HG02970 (cell line): ENCODE data around the gene TDRKH.

Source experiments
- ATAC-seq: cut with Tn5 transposase; IDR thresholded peaks from one replicate; pipeline ENCODE4 v1.9.1; 2021; ENCODE audit warnings: mild to moderate bottlenecking, moderate library complexity, moderate number of reproducible peaks; ENCODE audit not compliant: unreplicated experiment, low FRiP score

TDRKH gene

DNA sequence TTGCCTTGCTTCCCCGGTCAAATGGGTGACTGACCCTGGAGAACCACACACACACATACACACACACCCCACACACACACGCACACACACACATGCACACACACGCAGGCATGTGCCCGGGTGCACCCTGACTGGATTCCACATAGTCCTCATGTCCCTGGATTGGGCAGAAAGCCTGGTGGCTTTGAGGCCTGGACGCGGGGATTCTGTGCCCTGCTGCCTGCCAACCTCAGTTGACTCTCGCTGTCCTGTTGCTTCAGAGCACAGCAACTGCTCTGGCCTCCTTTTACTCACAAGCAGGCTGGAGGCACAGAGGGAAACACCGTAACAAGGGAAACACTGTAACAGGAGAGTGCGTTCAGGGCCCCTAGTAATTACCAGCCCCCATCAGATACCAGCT lies 34.9 kb upstream of the TDRKH start:
- no peak for ATAC-seq

DNA sequence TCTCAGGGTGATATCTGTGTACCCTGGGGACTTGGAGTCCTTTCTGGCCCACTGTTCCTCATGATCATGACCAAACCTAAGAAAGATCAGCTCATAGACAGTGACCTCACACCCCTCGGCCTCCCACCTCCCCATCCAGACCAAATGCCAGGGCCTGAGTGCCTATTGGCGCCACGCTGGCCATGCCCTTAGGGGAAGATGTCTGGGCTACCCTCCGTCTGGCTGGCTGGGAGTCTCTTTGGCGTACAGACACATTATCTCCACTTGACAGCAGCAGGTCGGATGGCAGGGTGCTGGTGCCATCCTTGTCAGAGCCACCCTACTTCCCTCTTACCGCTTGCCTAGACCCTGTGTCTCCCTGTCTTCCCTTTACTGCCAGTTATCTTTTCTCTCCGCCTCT lies 32.9 kb upstream of the TDRKH start:
- no peak for ATAC-seq

DNA sequence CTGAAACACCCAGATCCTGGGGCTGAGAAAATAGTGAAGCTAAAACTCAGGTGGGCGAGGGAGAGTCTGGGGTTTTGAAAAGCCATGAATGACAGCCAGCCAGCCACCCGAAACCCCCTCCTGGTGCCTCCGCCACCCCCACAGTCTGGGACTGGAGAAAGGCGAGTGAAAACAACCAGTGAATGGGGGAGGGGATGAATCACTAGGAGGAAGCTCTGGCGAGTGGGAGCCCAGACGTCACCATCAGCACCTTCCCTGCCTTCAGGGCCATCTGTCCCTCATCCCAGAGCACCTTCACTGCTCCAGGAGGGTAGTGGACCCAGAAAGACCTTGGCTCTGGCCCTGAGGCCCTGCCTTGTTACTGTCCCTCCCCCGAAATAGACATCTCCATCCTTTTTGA lies 32.1 kb upstream of the TDRKH start:
- no peak for ATAC-seq

DNA sequence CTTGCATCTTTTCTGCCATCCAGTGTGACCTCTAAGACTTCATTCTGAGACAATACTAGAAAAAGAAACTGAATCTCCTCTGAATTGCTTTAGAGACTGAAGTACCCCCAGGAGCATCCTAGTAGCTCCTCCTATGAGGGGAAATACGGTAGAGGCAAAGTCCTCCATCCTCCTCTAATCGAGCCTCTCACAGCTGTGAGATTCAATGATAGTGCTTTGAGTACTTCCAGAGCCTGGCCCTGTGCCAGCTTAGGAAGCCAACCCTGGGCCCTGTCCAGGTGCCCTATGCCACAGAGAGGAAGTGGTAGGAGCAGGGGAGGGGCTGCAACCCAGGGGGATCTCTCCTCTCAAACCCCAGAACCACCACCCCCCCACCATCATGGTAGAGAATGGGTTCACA lies 30.6 kb upstream of the TDRKH start:
- ATAC-seq, result no peak

DNA sequence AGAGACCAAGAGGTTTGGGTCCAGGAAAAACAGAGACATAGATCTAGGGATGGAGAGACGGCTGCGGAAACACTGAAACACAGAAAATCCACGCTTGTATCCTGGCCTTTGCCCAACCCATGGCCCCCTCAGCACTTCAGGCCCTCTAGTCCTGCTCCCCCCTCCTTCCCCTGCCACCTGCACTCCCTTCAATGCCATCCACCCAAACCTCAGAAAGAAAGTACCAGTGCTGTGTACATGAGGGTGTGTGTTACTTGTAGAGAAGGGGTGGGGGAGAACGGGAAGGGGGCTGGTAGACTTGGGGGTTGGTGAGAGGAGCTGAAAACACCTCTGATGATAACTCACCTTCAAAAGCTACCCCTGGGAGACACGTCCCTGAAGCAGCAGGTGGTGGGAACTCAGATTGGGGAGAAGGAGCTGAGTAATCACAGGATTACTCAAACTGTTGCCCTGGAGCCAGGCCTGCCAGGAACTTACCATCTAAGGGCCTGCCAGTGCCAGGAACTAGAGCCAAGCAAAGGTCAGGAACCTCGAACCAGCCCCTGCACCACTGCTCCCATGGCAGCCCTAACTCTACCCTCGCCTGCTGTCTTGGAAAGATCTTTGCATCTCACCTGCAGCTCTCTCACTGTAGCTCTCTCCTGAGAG lies 29.8 kb upstream of the TDRKH start:
- ATAC-seq, result no peak

DNA sequence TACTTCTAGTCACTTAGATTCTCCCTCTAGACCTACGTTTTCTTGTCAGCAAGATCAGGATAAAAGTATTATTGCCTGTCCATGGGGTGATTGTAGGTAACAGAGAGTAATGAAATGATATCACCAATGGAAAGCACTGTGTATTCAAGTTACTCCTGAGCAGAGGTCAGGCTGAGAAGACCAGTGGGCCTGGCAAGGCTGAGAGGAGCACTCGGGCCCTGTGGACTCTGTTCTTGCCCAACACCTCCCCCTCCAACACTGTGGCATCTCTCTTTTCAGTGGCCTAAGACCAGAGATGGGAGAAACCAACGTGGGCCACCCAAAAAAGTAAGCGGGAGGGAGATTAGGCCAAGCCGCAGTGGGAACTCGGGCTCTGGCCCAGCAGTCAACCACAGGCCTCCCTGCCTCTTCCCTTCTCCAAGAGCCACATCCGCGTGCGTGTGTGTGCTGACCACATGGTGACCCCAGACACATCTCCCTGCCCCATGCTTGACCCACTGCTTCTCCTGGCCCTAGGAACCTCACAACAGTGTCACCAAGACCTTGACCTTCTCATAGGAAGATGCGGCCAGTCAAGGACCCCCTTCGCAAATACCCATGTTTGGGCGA lies 29.0 kb upstream of the TDRKH start:
- no peak for ATAC-seq

DNA sequence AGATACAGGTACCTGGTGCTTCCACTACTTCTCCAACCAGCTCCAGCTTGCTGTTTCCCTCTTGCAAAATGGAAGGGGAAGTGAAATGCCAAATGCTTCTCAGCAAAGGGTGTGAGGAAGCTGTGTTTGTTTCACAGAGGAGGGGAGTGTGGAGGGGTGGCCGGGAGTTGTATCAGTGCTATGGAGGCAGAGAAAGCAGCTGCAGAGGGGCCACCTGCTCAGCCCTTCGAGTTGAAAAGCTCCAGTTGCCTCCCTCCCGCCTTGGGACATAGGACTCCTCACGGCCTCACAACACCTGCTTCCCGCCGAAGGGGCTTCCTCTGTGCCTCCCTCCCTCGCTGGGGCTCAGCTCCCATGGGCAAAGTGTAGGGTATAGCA lies 27.0 kb upstream of the TDRKH start:
- ATAC-seq, result no peak

DNA sequence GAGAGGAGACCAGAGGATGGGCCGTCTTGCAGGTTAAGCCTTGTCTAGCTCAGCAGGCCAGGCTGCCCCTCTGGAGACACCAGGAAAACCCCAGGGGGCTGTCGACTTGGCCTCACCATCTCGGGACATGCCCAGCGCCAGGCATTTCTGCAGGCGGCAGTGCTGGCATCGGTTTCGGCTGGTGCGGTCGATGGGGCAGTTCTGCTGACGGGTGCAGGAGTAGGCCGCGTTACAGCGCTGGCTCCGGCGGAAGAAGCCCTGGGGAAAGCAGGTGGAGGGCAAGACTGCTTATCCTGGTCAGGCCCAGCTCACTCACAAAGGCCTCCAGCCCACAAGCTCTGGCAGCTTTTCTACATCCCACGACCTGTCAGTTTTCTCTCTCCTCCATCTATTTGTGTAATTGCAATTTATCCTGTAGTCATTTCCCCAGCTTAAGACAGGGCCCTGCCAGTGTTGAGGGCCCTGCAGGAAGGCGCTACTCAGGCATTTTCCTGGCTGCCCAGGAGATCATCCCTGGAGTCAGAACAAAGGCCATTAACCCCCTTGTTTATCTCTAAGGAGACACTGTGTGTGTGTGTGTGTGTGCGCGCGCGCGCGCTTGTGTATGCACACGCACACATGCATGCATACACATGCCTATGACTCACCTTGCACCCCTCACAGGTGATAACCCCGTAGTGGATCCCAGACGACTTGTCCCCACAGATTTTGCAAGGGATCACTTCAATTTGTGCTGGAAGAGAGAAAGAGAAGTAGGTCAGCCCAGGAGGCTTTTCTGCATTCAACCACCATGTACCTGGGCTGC lies 26.4 kb upstream of the TDRKH start:
- ATAC-seq, result no peak

DNA sequence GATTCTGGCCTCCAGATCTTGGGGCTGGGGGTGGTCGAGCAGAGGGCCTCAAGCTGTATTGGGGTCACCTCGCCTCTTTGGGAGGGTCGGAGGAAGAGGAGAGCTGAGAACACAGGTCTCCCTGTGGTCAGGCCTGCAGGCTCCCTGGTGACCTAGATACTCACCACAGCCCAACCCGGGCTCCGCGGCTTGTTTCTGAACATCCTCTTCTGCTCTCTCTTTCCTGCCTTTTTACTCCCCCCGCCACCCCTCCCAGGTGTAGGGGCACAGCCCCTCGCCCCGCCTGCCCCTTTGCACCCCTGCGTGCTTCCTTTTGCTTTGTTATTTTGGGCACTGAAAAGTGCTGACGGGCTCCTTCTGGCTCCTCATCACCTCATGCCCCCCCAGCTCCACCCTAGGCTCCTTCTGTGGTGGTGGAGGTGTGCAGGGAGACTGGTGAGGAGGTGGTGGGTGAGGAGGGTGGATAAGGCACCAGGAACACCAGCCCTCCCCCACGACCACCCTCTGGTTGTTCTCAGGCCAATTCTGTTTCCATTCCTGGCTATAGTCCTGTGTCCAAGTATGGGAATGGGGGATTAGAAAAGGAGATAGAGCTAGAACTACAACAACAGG lies 25.5 kb upstream of the TDRKH start:
- ATAC-seq, result no peak

DNA sequence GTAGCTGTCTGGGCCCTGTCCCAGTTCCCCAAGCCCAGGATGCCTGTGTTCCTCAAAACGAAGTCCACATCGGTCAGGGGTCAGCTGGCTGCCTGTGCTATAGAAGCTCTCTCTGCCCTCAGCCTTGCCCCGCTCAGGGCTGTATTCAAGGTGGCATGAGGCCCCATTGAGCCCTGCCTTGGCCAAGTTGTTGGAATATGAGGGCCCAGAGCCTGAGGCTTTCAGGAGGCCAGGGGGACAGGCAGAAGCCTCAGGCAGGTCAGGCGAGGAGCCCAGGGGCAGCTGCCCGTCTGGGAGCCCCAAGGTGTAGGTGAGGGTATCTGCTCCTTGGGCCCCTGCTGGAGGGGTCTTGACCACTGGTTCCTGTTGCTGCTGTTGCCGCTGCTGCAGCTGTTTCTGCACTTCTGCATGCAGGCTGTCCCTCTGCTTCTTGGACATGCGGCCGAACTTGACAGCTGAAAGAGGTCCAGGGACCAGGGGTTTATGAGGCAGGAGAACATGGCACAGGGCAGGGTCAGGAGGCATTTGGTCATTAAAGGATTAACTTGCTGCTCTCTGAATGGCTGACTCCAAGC lies 24.8 kb upstream of the TDRKH start:
- ATAC-seq, result no peak

DNA sequence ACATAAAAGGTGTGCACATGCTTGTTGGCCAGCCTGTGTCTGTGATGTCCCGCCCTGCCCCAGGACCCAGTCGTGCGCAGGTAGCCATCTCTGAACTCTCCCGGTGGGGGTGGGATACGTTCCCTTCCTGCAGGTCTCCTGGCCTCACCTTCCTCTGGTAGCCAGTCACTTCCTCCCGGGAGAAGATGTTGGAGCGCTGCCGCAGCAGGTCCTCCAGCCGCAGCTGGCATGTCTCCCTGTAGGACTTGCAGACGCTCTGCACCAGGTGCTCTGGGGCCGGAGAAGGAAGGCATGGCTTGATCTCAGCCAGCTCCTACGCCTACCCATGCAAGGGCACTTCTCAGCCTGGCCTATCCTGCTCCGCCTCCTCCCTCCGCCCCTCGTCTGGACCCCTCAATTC lies 24.1 kb upstream of the TDRKH start:
- no peak for ATAC-seq

DNA sequence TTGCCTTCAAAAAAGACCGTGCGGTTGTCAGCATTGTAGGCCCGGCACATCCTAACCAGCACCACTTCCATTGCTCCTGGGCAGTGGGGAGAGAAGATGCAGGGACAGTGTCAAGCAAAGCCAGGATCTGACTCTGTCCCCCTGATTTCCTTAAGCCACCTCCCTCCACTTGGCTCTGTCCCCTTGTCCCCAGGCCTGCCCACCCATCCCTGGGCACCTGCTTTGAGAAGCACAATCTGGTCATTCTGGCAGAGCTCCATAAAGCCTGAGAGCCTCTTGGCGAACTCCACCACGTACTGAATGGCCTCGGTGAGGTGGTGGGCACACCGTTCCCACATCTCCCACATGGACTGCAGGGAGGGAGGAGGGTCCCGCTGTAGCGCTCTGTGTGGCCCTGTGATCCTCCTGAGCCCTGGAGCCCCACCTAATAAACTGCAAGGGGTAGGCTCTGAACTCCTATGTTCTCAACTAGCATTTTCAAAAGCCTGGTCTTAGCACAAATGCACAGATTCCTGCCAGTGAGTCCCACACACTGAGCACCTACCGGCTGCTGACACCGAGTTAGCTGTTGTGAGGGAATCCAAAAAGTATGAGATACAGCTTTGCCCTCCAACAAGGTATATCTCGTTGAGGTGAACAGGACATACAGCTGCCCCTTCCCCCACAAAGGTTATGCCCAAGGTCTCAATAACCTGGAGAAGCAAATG lies 23.1 kb upstream of the TDRKH start:
- ATAC-seq, result no peak

DNA sequence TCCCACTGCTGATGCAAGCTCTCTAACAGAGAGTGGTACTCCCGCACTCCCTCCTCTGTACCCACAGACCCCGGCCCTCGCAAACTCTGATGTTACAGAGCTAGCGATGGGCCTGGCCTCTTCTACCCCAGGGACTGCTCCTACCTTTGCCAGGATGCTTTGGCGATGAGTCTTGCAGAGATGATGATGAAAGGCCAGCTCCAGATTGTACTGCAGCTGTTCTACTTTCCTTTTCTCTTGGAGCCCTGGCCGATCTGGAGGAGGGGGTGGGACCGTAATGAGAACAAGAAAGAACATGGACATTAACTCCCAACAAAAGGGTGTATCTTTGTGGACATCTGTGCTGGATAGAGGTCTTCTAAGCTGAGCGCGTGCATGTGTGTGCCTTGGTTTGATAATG lies 20.9 kb upstream of the TDRKH start:
- no peak for ATAC-seq

DNA sequence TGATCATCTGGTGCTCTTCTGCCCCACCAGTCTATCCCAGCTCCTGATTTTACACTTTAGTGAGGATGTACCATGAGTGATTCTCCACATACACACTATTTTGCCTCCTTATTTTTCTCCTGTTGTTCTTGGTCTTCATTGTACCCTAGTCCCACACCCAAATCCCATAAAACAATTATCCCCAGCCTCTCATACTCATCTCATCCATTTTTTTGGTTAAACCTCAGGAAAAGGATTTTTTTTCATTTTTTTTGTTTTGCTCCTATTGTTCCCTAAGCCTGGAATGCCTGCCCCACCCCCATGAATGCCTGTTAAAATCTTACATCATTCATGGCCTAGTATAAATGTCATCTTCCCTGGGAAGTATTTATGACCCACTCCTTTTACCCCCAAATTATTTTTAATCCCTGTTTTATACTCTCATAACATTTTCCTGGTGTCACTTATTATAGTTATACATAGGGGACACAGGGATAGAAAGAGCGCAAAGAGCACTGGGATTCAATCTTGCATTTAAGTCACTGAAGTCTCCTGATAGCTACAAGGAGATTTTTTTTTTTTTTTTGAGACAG lies 19.8 kb upstream of the TDRKH start:
- ATAC-seq, result no peak

DNA sequence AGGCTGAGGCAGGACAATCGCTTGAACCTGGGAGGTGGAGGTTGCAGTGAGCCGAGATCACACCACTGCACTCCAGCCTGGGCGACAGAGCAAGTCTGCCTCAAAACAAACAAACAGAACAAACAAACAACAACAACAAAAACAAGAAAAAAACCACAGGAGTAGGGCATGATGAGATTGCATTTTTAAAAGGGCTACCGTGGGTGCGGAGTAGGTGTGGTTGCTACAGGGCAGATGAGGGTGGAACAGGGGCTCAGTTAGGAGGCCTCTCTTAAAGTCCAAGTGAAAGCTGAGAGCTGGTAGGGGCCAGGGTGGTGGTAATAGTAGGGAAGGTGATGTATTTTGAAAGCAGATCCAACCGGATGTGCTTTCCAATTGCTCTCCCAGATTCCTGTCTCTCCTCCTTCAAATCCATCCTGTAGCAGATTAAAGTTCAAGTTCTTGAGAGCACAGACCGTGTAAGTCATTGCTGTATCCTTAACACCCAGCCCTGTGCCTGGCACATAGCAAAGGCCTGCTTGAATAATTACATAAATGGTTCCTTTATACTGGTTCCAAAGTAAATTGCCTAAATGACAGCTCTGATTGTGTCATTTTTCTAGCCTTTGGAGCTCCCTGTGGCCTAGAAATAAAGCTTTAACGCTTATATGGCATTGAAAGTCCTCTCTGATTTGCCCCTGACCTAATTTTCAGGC lies 19.1 kb upstream of the TDRKH start:
- no peak for ATAC-seq

DNA sequence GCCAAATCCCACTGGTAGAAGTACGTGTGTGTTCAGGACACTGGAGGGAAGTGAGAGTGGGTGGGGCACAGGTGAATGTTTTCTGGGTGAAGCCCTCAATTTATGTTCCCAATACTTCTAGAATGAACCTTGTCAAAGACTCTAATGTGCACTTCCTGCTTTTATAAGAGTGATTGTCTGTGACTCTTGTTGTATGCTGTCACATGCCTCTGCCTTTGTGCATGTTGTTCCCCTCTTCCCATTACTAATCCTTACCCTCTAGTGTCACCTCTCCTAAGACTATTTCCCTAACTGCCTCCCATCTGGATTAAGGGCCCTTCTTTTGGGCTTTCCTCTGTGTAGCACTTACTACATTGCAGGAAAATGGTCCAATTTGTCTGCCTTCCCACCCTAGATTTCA lies 17.5 kb upstream of the TDRKH start:
- no peak for ATAC-seq

DNA sequence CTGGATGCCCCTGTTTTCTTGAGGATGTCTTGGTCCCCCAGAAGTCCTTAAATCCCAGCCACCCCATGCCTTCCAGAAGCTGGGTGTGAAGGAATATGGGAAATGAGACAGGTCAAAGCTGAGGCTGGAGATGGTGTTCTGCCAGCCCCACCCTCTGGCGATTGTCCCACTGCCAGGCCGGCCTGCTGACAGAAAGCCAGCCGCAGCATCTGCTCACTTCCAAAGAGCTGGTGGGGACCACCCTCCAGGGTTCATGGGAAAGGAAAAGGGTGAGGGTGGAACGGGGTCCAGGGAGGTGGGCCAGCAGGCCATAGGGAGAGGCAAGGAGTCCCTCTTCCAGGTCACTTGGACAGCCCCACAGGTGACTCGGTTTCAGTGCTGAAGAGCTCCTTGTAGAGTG lies 16.8 kb upstream of the TDRKH start:
- no peak for ATAC-seq

DNA sequence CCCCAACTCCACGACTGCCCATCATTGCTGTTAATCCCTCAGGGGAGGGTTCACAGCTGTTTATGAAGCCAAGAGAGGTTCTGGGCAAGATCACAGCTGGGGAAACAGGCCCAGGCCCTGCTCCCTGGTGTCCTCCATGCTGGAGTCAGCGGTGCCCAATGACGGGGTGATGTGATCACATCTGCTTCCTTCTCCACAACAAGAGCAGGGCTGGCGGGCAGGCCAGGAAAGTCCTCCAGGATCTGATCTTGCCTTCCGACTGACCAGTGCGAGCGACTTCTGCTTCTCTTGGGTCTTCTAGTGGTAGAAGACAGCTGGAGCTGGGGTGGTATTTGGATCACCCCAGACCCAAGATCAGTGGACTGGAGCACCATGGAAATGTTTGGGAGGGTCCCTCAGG lies 15.9 kb upstream of the TDRKH start:
- no peak for ATAC-seq

DNA sequence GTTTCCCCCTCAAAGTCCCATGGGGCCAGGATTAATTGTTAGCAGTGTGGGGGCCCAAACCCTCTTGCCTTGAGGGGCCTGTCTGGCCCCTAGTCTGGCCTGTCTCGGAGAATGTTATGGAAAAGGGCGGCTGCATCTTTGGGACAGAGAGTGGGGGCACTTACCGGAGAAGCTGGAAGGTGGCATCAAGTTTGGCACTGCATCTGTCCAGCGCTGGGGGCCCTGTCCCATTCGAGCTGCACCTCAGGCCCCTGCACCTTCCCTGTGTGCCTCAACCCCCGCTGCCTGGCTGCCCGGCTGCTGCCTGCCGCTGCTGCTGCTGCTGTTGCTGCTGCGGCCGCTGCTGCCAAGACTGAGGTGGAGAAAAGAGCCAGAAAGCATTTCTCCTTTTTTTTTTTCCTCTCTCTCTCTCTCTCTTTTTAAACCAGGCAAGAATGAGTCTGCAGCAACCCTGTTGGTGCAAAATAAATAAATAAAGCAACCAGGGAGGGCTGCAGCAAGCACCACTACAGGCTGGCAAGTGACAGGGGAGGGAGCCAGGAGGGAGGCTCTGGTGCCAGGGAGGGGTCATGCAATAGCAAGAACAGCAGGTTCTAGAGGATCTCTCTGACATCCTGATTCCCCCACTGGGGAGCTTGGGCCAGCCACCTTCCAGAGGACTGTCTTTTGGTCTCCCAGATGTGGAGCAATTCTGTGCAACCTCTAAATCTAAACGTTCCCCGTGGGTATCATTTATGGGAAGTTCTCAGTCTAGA lies 14.9 kb upstream of the TDRKH start, which contains the start of gene LINGO4:
LINGO4 (minus strand) TSS at position 354 of the 755 bp plus-strand sequence. CDS start 2,715 bp downstream, outside the sequence.
- no peak for ATAC-seq
